A172 (cell line): ENCODE data around the gene PPP1R3E. TPM values are rescaled to one million over a fixed set of nuclear protein-coding genes. Genes with fewer than 3 reads are reported as not detected.

Experiments used
- DNase-seq: peaks from one replicate; pipeline ENCODE4 v3.0.0-alpha.2; 2015; ENCODE audit warnings: low spot score
- total RNA-seq: library from RNA; depleted of rRNA; stranded (reverse); fragments of >200 nt; shearing (Covaris generic); gene quantifications from 2 replicates; pipeline ENCODE4 v1.2.3, GENCODE V29; 2014; rRNA removed

The PPP1R3E gene
- total RNA-seq, 1 experiment from 2014 or later, result 1.4 TPM

GRCh38 chr14:23248601-23249000, 54.1 kb downstream of the PPP1R3E start:
- no peak for DNase-seq

Other genes starting within 250 kb of the PPP1R3E start
- gene CDH24, start 245.3 kb downstream of the PPP1R3E start, total RNA-seq, result 2.8 and 4.0 TPM in 2 replicates
- 53.6 and 58.8 TPM in 2 replicates for gene ACIN1, start 207.7 kb downstream of the PPP1R3E start, total RNA-seq
- gene C14orf119, start 207.4 kb downstream of the PPP1R3E start, total RNA-seq, result 23.0 and 34.5 TPM in 2 replicates
- not detected in 2 replicates for gene CIROP, start 197.9 kb downstream of the PPP1R3E start, total RNA-seq
- gene CEBPE, start 183.6 kb downstream of the PPP1R3E start, total RNA-seq, result 0.96 TPM in 1 of 2 replicates, not detected in the other
- 1.5 and 2.5 TPM in 2 replicates for gene SLC7A8, start 119.2 kb downstream of the PPP1R3E start, total RNA-seq
- not detected in 2 replicates for gene RNF212B, start 64.9 kb downstream of the PPP1R3E start, total RNA-seq
- gene HOMEZ, start 16.7 kb downstream of the PPP1R3E start, total RNA-seq, result 4.5 and 4.7 TPM in 2 replicates
- 5.8 and 7.6 TPM in 2 replicates for gene BCL2L2, start 4.0 kb upstream of the PPP1R3E start, total RNA-seq
- gene PABPN1, start 18.6 kb upstream of the PPP1R3E start, total RNA-seq, result 66.5 and 85.1 TPM in 2 replicates
- gene SLC22A17, start 50.0 kb upstream of the PPP1R3E start, total RNA-seq, result 10.3 and 11.6 TPM in 2 replicates
- not detected in 2 replicates for gene EFS, start 62.3 kb upstream of the PPP1R3E start, total RNA-seq
- gene IL25, start 70.0 kb upstream of the PPP1R3E start, total RNA-seq, result not detected in 2 replicates
- not detected in 2 replicates for gene CMTM5, start 74.2 kb upstream of the PPP1R3E start, total RNA-seq
- gene MYH6, start 105.4 kb upstream of the PPP1R3E start, total RNA-seq, result not detected in 2 replicates
- gene MYH7, start 132.8 kb upstream of the PPP1R3E start, total RNA-seq, result not detected in 2 replicates
- 42.2 and 52.6 TPM in 2 replicates for gene NGDN, start 166.8 kb upstream of the PPP1R3E start, total RNA-seq
- gene ZFHX2, start 248.9 kb upstream of the PPP1R3E start, total RNA-seq, result 0.29 TPM in 2 replicates